Aorta (tissue), 5 donors: ENCODE data around the gene GOLGA6A. TPM values are rescaled to one million over a fixed set of nuclear protein-coding genes. Genes with fewer than 3 reads are reported as not detected.

Experiments
- ATAC-seq: fragments of 200-7000 bp; cut with Tn5 transposase; one replicate; pipeline ENCODE4 v1.9.1; 2022; ENCODE audit warnings: moderate library complexity; ENCODE audit not compliant: low FRiP score
- DNase-seq, 2 donors: peaks; one replicate each; pipeline ENCODE4 v3.0.0-alpha.2; 2020
- H3K27ac ChIP-seq, 2 donors: one replicate each; pipeline ENCODE4 v1.5.1; 2013; ENCODE audit warnings: low read length in 2 of 2, mild to moderate bottlenecking in 2 of 2, moderate library complexity in 2 of 2, control low read depth in 1 of 2, inconsistent platforms in 1 of 2, low read depth in 1 of 2
- H3K27me3 ChIP-seq, 2 donors: one replicate each; pipeline ENCODE4 v1.6.1; 2013; ENCODE audit warnings: control low read depth in 1 of 2, low read length in 1 of 2, mild to moderate bottlenecking in 1 of 2, moderate library complexity in 1 of 2; ENCODE audit not compliant: insufficient read depth in 2 of 2, control insufficient read depth in 1 of 2
- H3K36me3 ChIP-seq, 2 donors: one replicate each; pipeline ENCODE4 v1.6.1; 2013; ENCODE audit warnings: control low read depth in 1 of 2, low read length in 1 of 2, mild to moderate bottlenecking in 1 of 2; ENCODE audit not compliant: insufficient read depth in 2 of 2, control insufficient read depth in 1 of 2
- H3K4me1 ChIP-seq, 2 donors: one replicate each; pipeline ENCODE4 v1.6.1; 2013; ENCODE audit warnings: low read length in 2 of 2, control low read depth in 1 of 2, mild to moderate bottlenecking in 1 of 2, moderate library complexity in 1 of 2; ENCODE audit not compliant: insufficient read depth in 2 of 2, control insufficient read depth in 1 of 2
- H3K4me3 ChIP-seq, 2 donors: one replicate each; pipeline ENCODE4 v1.5.1; 2013; ENCODE audit warnings: low read length in 2 of 2, control low read depth in 1 of 2, mild to moderate bottlenecking in 1 of 2
- H3K9me3 ChIP-seq: one replicate; pipeline ENCODE4 v1.6.1; 2013; ENCODE audit warnings: mild to moderate bottlenecking, low read length; ENCODE audit not compliant: control insufficient read depth
- WGBS, 2 donors: extraction: QIAGEN DNeasy Blood & Tissue Kit; methylation state at CpG; one replicate each; pipeline ENCODE4 v1.1.7; 2013; 5-methylcytosine and 5-hydroxymethylcytosine counted together
- intact Hi-C, 2 donors: fragments of 100-400 bp; cut with DNase I; formaldehyde crosslinking; loops; one replicate each; pipeline versions ENCODE4 v1.14.2 to v1.15.0; 2022
- polyA plus RNA-seq, 2 donors: library from polyadenylated mRNA; stranded (reverse); fragments of 200-250 nt; gene quantifications; one replicate each; pipeline ENCODE4 v1.2.3, GENCODE V29; 2013
- total RNA-seq, 2 donors: library from RNA; stranded (reverse); fragmentation: NEBNext Ultra II Directional; extraction: Animal tissue kit (Norgen Biotek cat#: 25700); gene quantifications; one replicate each; pipeline ENCODE4 v1.2.1, GENCODE V29; 2021
- donor health status: healthy with polysubstance abuse.
- donor health status: Bipolar disorder and iron deficiency.
- donor health status: DM: no; HTN: no; CAD: no.
- donor health status: DM: no; HTN: no; CAD: no.
- donor health status: DM: yes; HTN: yes; CAD: no.

Gene GOLGA6A
- total and polyA plus RNA-seq, 4 donors = not detected

DNA sequence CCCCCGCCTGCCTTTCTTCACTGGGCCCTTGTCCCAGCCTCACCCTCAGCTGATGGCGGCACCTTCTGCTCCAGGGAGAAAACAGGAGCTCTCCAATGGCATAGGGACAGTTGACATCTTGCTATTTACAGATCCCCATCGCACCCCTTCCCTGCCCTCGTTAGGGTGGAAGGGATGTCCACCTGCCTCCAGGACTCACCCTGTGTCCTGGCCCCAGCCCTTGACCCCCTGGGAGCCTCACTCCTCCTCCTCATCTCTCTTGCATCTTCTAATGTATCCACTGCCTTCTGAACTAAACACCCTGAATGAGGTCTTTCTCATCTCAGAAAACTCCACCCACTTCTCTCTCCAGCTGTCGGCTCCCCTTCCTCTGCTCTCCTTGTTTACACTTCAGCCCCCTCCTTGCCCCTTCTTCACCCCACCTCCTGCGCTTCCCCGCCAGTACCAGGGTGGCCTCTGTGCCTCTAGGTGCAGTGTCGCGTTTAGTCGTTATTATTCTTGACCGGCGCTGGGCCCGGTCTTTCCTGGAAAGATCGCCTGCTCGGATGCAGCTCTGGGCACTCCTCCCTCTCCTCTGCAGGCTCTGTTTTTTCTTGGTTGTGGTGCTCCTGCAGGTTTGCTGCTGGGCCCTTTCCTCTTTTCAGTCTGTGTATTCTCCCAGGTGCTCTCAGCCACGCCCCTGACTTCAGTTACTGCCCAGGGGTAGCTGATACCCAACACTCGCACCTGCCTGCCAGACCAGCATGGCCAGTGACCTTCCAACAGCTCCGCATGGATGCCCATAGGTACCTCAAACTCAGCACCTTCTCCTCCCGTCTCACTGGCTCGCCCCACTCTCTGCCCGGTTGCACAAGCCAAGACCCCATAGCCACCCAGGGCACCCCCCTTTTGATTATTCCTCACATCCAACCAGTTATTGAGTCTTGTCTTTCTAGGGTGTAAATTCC is 44.9 kb downstream of the GOLGA6A start:
- no peak overlapping the region for H3K4me3 ChIP-seq
- 83 to 84% methylated on average over 21 of the region's 21 CpGs for WGBS, 2 donors
- ATAC-seq (no peak), DNase-seq (no peak)
- no peaks in the 10 kb centered on the region for H3K4me1 ChIP-seq
- no peaks in the 10 kb centered on the region for H3K9me3 ChIP-seq
- H3K27ac ChIP-seq = no peak overlapping the region
- no peaks in the 10 kb centered on the region for H3K27me3 ChIP-seq
- intact Hi-C loops = loop anchor here in 1 of 2 donors (5.0 kb wide), 1 partner anchor 65 kb away; no protein-coding TSS in a partner anchor
- peaks cover 5 to 8% of the 10 kb centered on the region in 2 donors for H3K36me3 ChIP-seq

DNA sequence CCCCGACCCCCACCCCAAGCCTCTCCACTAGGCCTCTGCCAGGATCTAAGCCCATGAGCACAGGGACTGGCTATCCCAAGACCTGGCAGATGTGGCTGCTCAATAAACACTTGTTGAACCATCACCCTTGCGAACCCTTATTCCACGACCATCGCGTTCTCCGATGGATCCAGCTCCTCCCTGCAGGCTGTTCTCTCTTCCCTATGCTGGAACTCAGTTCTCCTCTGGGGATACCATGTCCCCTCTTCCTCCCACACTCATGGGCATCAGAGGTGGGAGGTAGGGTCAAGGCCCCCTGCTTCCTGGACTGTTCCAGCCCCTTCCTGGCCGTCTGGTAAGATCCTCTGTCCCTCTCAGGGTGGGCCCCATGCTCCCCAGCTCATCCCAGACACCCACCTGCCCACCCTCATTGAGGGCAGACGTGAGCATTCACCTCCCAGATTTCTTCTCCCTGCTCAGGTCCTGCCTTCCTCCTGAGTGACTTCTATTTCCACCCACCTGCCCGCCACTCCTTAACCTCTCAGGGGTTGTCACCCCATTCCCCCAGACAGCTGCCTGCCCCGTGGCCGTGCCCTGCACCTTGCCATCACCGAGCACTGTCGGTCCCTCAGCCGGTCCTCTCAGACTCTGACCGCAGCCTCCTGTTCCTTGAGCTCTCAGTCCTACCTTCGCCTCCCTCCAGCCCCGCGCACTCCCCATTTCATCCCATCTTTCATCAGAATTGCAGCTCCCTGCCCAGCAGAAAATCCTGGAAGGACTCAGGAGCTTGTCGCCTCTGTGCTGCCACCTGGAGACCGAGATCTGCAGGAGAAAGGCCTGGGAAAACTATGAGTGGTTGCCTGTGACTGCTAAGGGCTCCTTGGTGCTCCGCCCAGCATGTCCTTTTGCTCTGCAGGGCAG is 45.8 kb downstream of the GOLGA6A start:
- 67 to 72% methylated on average over 21 of the region's 21 CpGs for WGBS, 2 donors
- H3K4me3 ChIP-seq = no peak overlapping the region
- peaks cover 5 to 8% of the 10 kb centered on the region in 2 donors for H3K36me3 ChIP-seq
- H3K9me3 ChIP-seq = no peaks in the 10 kb centered on the region
- DNase-seq (no peak), ATAC-seq (no peak)
- intact Hi-C loops = loop anchor here in 1 of 2 donors (5.0 kb wide), 1 partner anchor 64 kb away; no protein-coding TSS in a partner anchor
- no peak overlapping the region for H3K27ac ChIP-seq
- H3K27me3 ChIP-seq = no peaks in the 10 kb centered on the region
- H3K4me1 ChIP-seq = no peaks in the 10 kb centered on the region

GRCh38 chr15:74035121-74036017 is 47.0 kb downstream of the GOLGA6A start:
- Histone ChIP-seq H3K27me3 (no peaks in the 10 kb centered on the region), H3K4me1 (no peaks in the 10 kb centered on the region), H3K4me3 (no peak overlapping the region), H3K27ac (no peak overlapping the region), H3K9me3 (no peaks in the 10 kb centered on the region), H3K36me3 (peaks cover 5 to 8% of the 10 kb centered on the region in 2 donors)
- DNase-seq (no peak), ATAC-seq (no peak)
- WGBS, 2 donors = 92 to 93% methylated on average over 26 to 28 of the region's 28 CpGs
- intact Hi-C loops = loop anchor here in 1 of 2 donors (5.0 kb wide), 1 partner anchor 63 kb away; no protein-coding TSS in a partner anchor

- intact Hi-C loops = no loop called here
- Histone ChIP-seq H3K36me3 (peaks cover 5 to 8% of the 10 kb centered on the region in 2 donors), H3K4me1 (no peaks in the 10 kb centered on the region), H3K27ac (no peak overlapping the region), H3K4me3 (no peak overlapping the region), H3K27me3 (no peaks in the 10 kb centered on the region), H3K9me3 (no peaks in the 10 kb centered on the region)
- DNase-seq (peak in 1 of 2 donors; percentile 55), ATAC-seq (no peak)
- WGBS, 2 donors = 79 to 84% methylated on average over 10 of the region's 10 CpGs
These were observed 48.1 kb downstream of the GOLGA6A start for GRCh38 chr15:74034206-74034755.

GRCh38 chr15:74032606-74033561 is 49.5 kb downstream of the GOLGA6A start:
- DNase-seq = no peak
- Histone ChIP-seq H3K36me3 (peaks cover 5 to 8% of the 10 kb centered on the region in 2 donors), H3K4me3 (no peak overlapping the region), H3K4me1 (no peaks in the 10 kb centered on the region), H3K27ac (no peak overlapping the region), H3K9me3 (no peaks in the 10 kb centered on the region), H3K27me3 (no peaks in the 10 kb centered on the region)
- no peak for ATAC-seq
- WGBS, 2 donors = 90 to 94% methylated on average over 16 of the region's 16 CpGs
- intact Hi-C loops = no loop called here

GRCh38 chr15:74032046-74032445 is 50.3 kb downstream of the GOLGA6A start:
- Histone ChIP-seq H3K9me3 (no peaks in the 10 kb centered on the region), H3K4me1 (no peaks in the 10 kb centered on the region), H3K27me3 (no peaks in the 10 kb centered on the region), H3K27ac (no peak overlapping the region), H3K36me3 (peaks cover 5 to 10% of the 10 kb centered on the region in 2 donors), H3K4me3 (no peak overlapping the region)
- ATAC-seq (no peak), DNase-seq (no peak)
- intact Hi-C loops = no loop called here
- 94 to 96% methylated on average over 6 of the region's 6 CpGs for WGBS, 2 donors

GRCh38 chr15:74028646-74029045 is 53.7 kb downstream of the GOLGA6A start:
- no peak for ATAC-seq
- intact Hi-C loops = no loop called here
- DNase-seq = no peak
- Histone ChIP-seq H3K27me3 (no peaks in the 10 kb centered on the region), H3K4me1 (no peaks in the 10 kb centered on the region), H3K36me3 (peaks cover 3 to 10% of the 10 kb centered on the region in 2 donors), H3K9me3 (no peaks in the 10 kb centered on the region), H3K27ac (no peak overlapping the region), H3K4me3 (no peak overlapping the region)
- WGBS, 2 donors = 54 to 57% methylated on average over 3 of the region's 3 CpGs
